OCI-LY3 (cell line): ENCODE measurements around the gene WASHC2A.
"Not testable (repeated sequence)": the region's sequence is repeated elsewhere in the genome, so short reads cannot be mapped to it uniquely, and the experiment has no call there.

Experiments used
- H2AFZ ChIP-seq: fragments of 200-600, 300-600 bp; shearing (Covaris generic); 2 replicates; pipeline ENCODE4 v1.6.0; 2014; ENCODE audit warnings: antibody characterized with exemption, low read depth, low read length
- H3K27ac ChIP-seq: fragments of 200-600, 300-600 bp; sonication (generic); 2 replicates; pipeline ENCODE4 v1.5.1; 2014; ENCODE audit warnings: mild to moderate bottlenecking, low read length, moderate library complexity, mixed read lengths
- H3K27me3 ChIP-seq: fragments of 200-600, 300-600 bp; sonication (generic); 2 replicates; pipeline ENCODE4 v1.6.1; 2014; ENCODE audit warnings: low read depth, low read length, mixed read lengths
- H3K36me3 ChIP-seq: fragments of 200-600, 300-600 bp; sonication (generic); replicated peaks from 2 replicates; pipeline ENCODE3; 2014; ENCODE audit warnings: low read depth, low read length, mixed read lengths
- H3K4me1 ChIP-seq: fragments of 300-600, 200-600 bp; sonication (generic); 2 replicates; pipeline ENCODE4 v1.6.1; 2014; ENCODE audit warnings: low read length, mixed read lengths
- H3K4me2 ChIP-seq: fragments of 200-600, 300-600 bp; sonication (generic); 2 replicates; pipeline ENCODE4 v1.6.1; 2014; ENCODE audit warnings: low read length, mixed read lengths
- H3K4me3 ChIP-seq: fragments of 300-600, 200-600 bp; sonication (generic); 2 replicates; pipeline ENCODE4 v1.5.1; 2014; ENCODE audit warnings: antibody characterized with exemption, mild to moderate bottlenecking, low read length, moderate library complexity
- H3K79me2 ChIP-seq: fragments of 300-600, 200-600 bp; shearing (Covaris generic); 2 replicates; pipeline ENCODE4 v1.6.1; 2014; ENCODE audit warnings: mild to moderate bottlenecking, low read length, mixed read lengths
- H3K9ac ChIP-seq: fragments of 300-600, 200-600 bp; shearing (Covaris generic); 2 replicates; pipeline ENCODE4 v1.6.0; 2014; ENCODE audit warnings: mild to moderate bottlenecking, low read length, moderate library complexity
- H3K9me3 ChIP-seq: fragments of 200-600, 300-600 bp; shearing (Covaris generic); 2 replicates; pipeline ENCODE4 v1.6.1; 2014; ENCODE audit warnings: low read length, mixed read lengths; ENCODE audit not compliant: insufficient read depth
- H4K20me1 ChIP-seq: fragments of 200-600, 300-600 bp; sonication (generic); 2 replicates; pipeline ENCODE4 v1.6.1; 2016; ENCODE audit warnings: low read length, mixed read lengths; ENCODE audit not compliant: insufficient read depth

The WASHC2A gene

DNA sequence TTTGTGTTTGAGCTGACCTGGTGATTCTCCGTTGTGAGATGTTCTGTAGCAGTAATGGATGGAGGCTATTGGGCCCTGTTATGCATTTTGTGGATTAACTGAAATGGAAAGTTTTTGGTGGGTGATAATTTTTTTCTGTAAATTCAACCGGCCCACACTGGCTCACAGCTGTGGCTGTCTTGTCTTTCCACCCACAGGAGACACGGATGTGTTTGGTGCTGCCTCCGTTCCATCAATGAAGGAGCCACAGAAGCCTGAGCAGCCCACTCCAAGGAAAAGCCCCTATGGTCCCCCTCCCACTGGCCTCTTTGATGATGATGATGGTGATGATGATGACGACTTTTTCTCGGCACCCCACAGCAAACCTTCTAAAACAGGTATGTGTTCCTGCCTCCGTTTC lies 27.6 kb downstream of the WASHC2A start:
- not testable (repeated sequence) for H3K79me2 ChIP-seq, H4K20me1 ChIP-seq, H2AFZ ChIP-seq, H3K4me3 ChIP-seq, H3K4me2 ChIP-seq, H3K4me1 ChIP-seq, H3K9ac ChIP-seq, H3K27ac ChIP-seq, H3K9me3 ChIP-seq, H3K36me3 ChIP-seq, H3K27me3 ChIP-seq

GRCh38 chr10:50096722-50097121 lies 29.0 kb downstream of the WASHC2A start:
- not testable (repeated sequence) for H2AFZ ChIP-seq, H3K9ac ChIP-seq, H3K4me2 ChIP-seq, H3K79me2 ChIP-seq, H3K9me3 ChIP-seq, H4K20me1 ChIP-seq, H3K4me3 ChIP-seq, H3K27ac ChIP-seq, H3K36me3 ChIP-seq, H3K27me3 ChIP-seq, H3K4me1 ChIP-seq

GRCh38 chr10:50098645-50099044 lies 30.9 kb downstream of the WASHC2A start:
- H3K27ac ChIP-seq, H3K9ac ChIP-seq, H3K79me2 ChIP-seq, H3K4me1 ChIP-seq, H3K9me3 ChIP-seq, H3K4me2 ChIP-seq, H3K4me3 ChIP-seq, H4K20me1 ChIP-seq, H3K27me3 ChIP-seq, H3K36me3 ChIP-seq, H2AFZ ChIP-seq: not testable (repeated sequence)

DNA sequence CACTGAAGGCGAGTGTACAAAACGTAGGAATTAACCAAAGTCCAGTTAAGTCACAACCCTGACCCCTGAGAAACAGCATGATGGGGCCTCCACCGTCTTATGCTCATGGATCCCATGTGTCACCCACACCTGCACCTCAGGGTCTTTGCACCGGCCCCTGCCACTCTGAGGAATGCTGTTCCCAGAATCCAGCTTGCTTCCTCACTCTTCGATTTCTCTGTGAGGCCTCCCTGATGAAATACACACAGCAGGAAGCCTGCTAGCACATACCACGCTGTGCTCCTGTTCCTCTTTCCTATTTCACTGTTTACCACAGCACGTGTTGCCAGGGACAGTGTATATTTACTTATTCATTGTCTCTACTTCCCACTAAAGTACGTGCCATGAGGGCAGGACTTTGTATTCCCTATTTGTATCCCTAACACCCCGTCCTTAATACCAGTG lies 33.4 kb downstream of the WASHC2A start:
- H3K79me2 ChIP-seq, H3K27ac ChIP-seq, H3K9ac ChIP-seq, H4K20me1 ChIP-seq, H3K9me3 ChIP-seq, H3K4me2 ChIP-seq, H2AFZ ChIP-seq, H3K27me3 ChIP-seq, H3K36me3 ChIP-seq, H3K4me3 ChIP-seq, H3K4me1 ChIP-seq: not testable (repeated sequence)

DNA sequence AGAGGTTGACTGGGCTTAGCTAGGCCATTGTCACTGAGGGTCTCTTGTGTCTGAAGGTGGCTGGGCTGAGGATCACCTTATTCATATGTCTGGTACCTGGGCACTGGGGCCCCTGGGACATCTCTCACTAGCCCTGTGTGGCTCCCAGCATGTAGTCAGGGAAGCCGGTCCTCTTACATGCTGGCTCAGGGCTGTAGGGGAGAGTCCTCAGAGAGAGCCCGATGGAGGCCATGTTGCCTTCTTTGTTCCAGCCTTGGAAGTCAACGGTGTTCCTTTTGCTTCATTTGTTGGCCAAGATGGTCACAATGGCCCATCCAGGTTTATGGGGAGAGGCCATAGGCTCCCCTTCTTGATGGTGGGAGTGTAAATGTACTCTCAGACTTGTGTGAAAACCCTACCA lies 34.0 kb downstream of the WASHC2A start:
- not testable (repeated sequence) for H3K79me2 ChIP-seq, H3K27me3 ChIP-seq, H4K20me1 ChIP-seq, H3K9me3 ChIP-seq, H2AFZ ChIP-seq, H3K4me1 ChIP-seq, H3K4me2 ChIP-seq, H3K9ac ChIP-seq, H3K36me3 ChIP-seq, H3K4me3 ChIP-seq, H3K27ac ChIP-seq

DNA sequence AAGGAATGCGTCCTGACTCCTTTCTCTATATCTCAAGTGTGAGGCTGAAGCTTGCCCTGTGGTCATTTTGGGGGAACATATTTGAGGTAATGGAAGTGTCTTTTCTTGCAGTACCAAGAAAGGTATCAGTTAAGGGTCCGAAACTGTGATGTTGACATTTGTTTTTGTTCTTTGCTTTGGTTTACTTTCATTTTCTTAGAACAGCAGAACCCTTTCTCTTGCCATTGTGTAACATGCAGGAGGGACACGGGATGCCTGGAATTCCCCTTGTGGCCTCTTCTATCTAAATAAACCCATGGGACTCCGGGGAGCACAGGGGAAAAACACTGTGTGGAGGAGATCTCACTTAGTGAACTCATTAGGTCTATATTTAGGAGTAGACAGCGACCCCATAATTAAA lies 34.5 kb downstream of the WASHC2A start:
- H4K20me1 ChIP-seq, H3K9ac ChIP-seq, H3K4me1 ChIP-seq: not testable (repeated sequence)

GRCh38 chr10:50108999-50109698 lies 41.4 kb downstream of the WASHC2A start:
- H3K9me3 ChIP-seq, H3K4me3 ChIP-seq, H3K4me1 ChIP-seq, H2AFZ ChIP-seq, H4K20me1 ChIP-seq, H3K79me2 ChIP-seq, H3K36me3 ChIP-seq, H3K27ac ChIP-seq, H3K9ac ChIP-seq, H3K27me3 ChIP-seq, H3K4me2 ChIP-seq: not testable (repeated sequence)

More for the DNA sequence above, 34.5 kb downstream of the WASHC2A start:
- H3K27ac ChIP-seq, H3K27me3 ChIP-seq, H2AFZ ChIP-seq, H3K36me3 ChIP-seq, H3K79me2 ChIP-seq, H3K9me3 ChIP-seq, H3K4me3 ChIP-seq, H3K4me2 ChIP-seq: not testable (repeated sequence)

DNA sequence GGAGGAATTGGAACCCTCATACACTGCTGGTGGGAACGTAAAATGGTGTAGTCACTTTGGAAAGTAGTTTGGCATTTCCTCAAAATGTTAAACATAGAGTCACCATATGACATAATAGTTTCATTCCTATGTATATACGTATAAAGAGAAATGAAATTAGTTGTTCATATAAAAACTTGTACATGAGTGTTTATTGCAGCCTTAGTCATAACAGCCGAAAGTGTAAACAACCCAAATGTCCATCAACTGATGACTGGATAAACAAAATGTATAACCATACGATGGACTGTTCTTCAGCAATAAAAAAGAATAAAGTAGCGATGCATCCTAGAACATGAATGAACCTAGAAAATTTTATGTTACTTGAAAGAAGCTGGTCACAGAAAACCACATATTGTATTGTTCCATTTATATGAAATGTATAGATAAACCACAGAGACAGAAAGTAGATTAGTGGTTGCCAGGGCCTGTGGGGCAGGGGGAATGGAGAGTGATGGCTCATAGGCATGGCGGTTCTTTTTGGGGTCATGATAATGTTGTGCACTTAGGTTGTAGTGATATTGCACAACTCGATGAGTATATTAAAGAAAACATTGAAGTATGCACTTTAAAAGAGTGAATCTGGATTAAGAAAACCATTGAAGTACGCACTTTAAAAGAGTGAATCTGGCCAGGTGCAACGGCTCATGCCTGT lies 44.8 kb downstream of the WASHC2A start:
- H3K9me3 ChIP-seq, H3K27ac ChIP-seq, H4K20me1 ChIP-seq, H3K79me2 ChIP-seq, H3K27me3 ChIP-seq, H3K36me3 ChIP-seq, H3K4me1 ChIP-seq, H2AFZ ChIP-seq, H3K9ac ChIP-seq, H3K4me3 ChIP-seq, H3K4me2 ChIP-seq: not testable (repeated sequence)

DNA sequence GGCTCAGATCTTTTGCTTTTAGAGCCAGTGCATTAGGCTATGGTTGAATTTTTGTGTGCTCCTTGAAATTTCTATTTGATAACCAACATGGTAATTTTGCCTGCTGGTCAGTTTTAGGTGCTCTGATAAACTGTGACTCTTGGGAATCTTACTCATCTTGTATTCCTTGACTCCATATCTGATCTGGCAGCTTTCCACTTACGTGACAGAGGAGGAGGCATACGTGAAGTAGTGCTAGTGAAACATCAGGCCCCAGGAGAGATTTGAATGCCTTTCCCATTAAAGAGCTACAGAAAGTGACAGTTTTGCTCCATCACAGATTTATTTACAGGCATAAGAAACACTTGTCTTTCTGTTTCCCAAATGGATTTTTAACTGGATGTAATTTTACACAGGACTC lies 59.0 kb downstream of the WASHC2A start:
- H3K27me3 ChIP-seq, H2AFZ ChIP-seq, H3K79me2 ChIP-seq, H3K27ac ChIP-seq, H3K9ac ChIP-seq, H3K36me3 ChIP-seq, H3K4me3 ChIP-seq, H3K4me2 ChIP-seq, H3K9me3 ChIP-seq, H4K20me1 ChIP-seq, H3K4me1 ChIP-seq: not testable (repeated sequence)
